ENCODE results near the gene E2F4.

E2F4 gene

GRCh38 chr16:67157892-67158635, 33.9 kb upstream of the E2F4 start:
- DNase-seq, result no peak

- peak; percentile 92 for DNase-seq
Observed at GRCh38 chr16:67158637-67159600, 33.0 kb upstream of the E2F4 start.

- DNase-seq, result no peak
Observed at GRCh38 chr16:67161595-67162058, 30.3 kb upstream of the E2F4 start.

- no peak for DNase-seq
Observed at GRCh38 chr16:67162506-67163163, 29.3 kb upstream of the E2F4 start.

- DNase-seq, result peak; percentile 76
Observed at GRCh38 chr16:67163164-67163998, 28.6 kb upstream of the E2F4 start.

- no peak for DNase-seq
Observed at GRCh38 chr16:67163999-67164558, 27.9 kb upstream of the E2F4 start.

- no peak for DNase-seq
Observed at GRCh38 chr16:67164599-67165061, 27.3 kb upstream of the E2F4 start, which contains the start of gene HSF4. Gene HSF4, plus strand, starts transcription at chr16:67164745. Its CDS starts 67 bp downstream, at chr16:67164812.

GRCh38 chr16:67165121-67166078, 26.6 kb upstream of the E2F4 start:
- no peak for DNase-seq

GRCh38 chr16:67166110-67166547, 25.8 kb upstream of the E2F4 start:
- no peak for DNase-seq

- DNase-seq, result no peak
Observed at GRCh38 chr16:67166598-67167168, 25.3 kb upstream of the E2F4 start.

- DNase-seq, result no peak
Observed at GRCh38 chr16:67167588-67167987, 24.4 kb upstream of the E2F4 start.

- no peak for DNase-seq
Observed at GRCh38 chr16:67169011-67169451, 22.9 kb upstream of the E2F4 start.

- peak; percentile 70 for DNase-seq
Observed at GRCh38 chr16:67169642-67170167, 22.2 kb upstream of the E2F4 start.

GRCh38 chr16:67170168-67170948, 21.6 kb upstream of the E2F4 start, which contains the start of gene NOL3:
Gene NOL3, plus strand, starts transcription at chr16:67170538.
- peak; percentile 71 for DNase-seq

GRCh38 chr16:67170949-67171649, 20.9 kb upstream of the E2F4 start:
- no peak for DNase-seq

- no peak for DNase-seq
Observed at GRCh38 chr16:67173323-67173722, 18.6 kb upstream of the E2F4 start.

GRCh38 chr16:67173808-67174705, 17.9 kb upstream of the E2F4 start:
- peak; percentile 80 for DNase-seq

Measured in activated CD4-positive, alpha-beta T cell treated with anti-CD3 and anti-CD28 coated beads, Interleukin-2, Interleukin-6, amounts not matched to agents 100 ng/mL and 50 ng/mL, durations not matched to agents 16 hours and 8 hours (primary cell).